Stimulated activated CD8-positive, alpha-beta memory T cell treated with anti-CD3 and anti-CD28 coated beads, Interleukin-4, amount 100 ng/mL, for 4 hours (primary cell): ENCODE measurements around the gene FHOD3.
"Not testable (repeated sequence)": the region's sequence is repeated elsewhere in the genome, so short reads cannot be mapped to it uniquely, and the experiment has no call there.

Experiments used
- DNase-seq, 2 donors: peaks; one replicate each; pipeline ENCODE4 v3.0.0-alpha.2; 2020; ENCODE audit warnings: low read depth in 2 of 2, low spot score in 1 of 2

FHOD3 gene

GRCh38 chr18:36762965-36763364 is 465.5 kb downstream of the FHOD3 start:
- not testable (repeated sequence) for DNase-seq

GRCh38 chr18:36766836-36767235 is 469.3 kb downstream of the FHOD3 start:
- DNase-seq: no peak

DNA sequence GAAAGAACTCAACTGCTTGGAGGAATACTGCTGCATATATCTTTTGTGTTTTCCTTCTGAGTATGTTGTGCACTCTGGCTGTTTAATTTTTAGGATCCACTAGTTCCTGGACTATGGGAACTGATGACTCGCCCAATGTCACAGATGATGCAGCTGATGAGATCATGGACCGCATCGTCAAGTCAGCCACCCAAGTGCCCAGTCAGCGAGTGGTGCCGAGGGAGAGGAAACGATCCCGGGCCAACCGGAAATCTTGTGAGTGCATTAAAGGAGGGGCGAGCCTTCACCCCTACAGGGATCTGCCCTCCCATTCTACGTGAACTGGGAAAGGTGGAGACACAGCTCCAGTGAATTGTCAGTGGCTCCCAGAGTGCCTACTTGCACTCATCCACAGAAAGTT is 471.7 kb downstream of the FHOD3 start:
- DNase-seq: no peak

DNA sequence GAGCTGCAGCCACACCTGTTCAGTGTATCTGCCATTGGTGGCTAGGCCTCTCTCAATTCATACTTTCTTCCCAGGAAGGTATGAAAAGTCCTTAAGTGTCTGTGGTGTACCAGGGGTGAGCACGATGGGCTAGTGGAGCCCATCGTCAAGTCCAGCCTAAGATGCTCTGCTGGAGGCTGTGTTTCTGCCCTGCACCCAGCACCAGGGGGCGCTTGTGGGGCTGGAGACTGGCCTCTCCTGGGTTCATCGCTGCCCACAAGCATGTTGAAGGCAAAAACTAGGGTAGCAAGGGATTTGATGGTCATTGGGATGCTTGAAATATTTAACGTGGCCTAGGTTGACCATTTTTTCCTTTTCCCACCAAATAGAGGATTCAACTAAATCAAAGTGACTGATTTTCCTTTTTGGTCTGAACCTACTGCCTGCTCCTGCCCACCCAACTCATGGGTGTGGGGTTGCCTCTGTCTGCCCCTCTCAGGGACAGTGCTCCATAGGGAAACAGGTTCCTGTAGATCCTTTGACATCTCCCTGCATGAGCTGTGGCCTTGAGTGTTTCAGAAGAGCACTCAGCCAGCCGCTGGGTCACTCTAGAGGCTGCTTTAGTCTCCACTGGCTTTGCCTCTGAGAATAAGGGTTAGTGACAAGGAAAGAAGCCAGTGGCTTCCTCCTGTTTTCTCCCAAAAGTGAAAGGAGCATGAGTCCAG is 472.2 kb downstream of the FHOD3 start:
- no peak for DNase-seq

DNA sequence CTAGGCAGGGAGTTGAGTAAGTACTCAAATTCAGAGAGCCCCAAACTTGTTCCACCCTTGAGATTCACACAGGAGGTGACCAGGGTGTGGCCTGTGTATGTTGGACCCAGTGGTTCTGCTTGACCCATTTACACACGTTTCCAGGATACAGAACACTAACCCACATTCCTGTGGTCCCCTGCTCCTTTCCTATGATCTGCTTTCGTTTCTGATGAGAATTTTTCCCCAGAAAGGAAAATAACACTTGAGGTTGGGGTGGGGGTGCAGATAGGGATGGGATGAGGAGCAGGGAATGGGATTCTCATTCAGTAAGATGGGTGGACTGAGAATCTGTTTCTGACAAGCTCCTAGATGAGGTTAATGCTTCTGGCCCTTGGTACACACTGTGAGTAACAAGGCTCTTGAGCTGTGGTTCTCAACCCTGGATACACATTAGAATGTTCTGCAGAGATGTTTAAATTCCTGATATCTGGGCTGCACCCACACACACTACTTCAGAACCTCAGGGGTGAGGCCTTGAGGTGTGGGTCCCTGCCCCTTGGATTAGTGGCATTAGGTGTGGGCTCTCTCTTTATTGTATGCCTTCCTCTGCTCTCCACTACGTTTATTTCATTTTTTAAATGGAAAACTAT is 472.9 kb downstream of the FHOD3 start:
- no peak for DNase-seq

DNA sequence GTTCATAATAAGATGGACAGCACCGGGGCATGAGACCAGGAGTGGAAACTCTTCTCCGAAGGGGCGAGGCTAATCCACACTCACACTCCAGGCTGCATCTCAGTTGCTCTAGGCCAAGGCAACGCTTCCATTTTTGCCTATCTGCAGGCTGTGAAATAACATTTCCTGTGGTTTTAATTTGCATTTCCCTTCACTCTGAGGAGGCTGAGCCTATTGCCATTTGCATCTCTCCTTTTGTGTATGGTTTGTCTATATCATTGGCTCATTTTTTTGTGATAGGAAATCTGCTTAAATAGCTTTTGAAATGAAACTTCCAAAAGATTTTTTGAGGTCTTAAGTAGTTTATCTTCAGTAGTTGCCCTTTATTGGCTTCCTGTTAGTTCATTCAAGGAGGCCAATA is 473.7 kb downstream of the FHOD3 start:
- DNase-seq: no peak

DNA sequence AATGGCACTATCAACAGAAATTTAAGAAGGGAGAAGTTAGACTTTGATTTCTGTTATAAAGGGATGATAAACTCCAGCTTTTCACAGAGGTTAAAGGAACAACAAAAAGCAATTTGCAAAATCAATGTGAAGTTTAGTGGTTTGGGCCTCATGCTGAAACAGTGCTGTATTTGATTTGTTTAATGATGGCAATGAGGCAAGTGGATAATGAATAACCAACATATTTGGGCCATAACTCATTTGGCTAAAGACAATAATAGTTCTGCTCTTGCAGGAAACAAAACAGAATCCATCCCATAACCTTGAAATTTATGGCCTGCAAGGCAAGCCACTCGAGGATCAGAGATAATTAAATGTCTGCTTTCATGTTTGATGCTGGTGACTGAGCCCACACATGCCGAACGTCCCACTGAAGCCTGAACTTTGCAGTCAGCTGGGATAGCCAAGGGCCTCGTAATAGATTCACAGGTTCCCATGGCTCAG is 474.8 kb downstream of the FHOD3 start:
- DNase-seq: no peak

- DNase-seq: no peak
These were observed 477.9 kb downstream of the FHOD3 start for GRCh38 chr18:36775396-36775795.

DNA sequence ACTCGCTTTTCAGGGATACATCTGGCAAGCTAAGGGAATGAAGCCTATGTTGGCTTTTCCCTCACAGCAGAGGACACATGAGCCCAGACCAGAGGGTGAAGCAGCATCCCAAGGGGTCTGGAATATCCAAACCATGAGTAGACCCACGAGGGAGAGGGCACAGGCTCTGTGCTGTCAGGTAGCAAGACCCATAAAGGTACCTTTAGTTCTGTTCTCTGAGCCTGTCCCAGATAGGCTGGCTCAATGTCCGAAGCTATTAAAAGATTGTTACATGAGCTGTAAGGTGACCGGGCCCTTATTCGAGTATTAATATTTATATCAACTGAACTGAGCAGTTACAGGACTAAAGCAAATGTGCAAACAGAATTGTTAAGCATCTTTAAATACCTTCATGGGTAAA is 479.1 kb downstream of the FHOD3 start:
- DNase-seq: no peak

DNA sequence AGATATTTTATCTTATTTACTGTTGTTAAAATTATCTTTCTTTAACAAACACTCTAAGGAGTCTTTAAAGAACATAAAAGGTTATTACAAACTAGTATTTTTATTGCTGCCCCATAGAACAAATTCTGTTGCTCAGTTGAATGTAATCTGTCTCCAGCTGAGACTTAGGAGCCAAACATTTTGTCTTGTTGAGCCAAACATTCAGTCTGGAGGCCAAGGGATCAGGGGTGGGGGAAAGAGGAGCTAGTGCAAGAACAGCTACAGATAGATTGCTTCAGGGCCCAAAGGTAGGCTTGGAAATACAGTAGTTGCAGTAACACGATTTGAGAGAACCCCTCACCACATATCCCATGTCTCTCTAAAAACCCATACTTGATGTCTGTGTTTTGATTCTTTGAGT is 480.1 kb downstream of the FHOD3 start:
- DNase-seq: no peak

- no peak for DNase-seq
These were observed 483.2 kb downstream of the FHOD3 start for GRCh38 chr18:36780748-36781147.

DNA sequence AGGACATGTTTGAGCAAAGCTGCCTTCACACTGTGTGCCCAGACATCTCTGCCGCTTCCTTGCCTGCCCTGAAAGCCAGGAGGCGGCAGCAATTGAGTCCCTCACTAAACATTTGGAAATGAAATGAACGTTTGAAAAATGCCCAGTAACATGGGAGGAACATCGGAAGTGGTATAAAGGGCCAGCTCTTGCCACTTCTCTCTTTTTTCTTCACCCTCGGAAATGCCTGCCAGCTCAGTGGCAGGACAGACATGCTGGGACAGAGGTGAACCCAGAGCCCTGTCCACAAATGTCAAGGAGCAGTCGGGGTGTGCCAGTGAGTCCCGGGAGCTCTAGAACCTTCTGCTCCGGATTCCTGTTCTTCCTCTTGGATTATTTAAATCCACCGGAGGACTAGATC is 485.2 kb downstream of the FHOD3 start:
- DNase-seq: no peak

DNA sequence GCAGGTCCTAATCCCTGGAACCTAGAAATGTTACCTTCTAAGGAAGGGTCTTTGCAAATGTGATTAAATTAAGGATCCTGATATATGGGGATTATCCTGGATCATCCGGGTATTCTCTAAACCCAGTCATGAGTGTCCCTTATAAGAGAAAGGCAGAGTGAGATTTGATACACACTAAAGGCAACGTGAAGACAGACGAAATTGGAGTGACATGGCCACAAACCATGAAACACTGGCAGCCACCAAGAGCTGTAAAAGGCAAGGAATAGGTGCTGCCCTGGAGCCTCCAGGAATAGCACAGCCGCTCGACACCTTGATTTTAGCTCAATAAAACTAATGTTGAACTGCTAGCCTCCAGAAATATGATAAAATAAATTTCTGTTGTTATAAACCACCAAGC is 486.3 kb downstream of the FHOD3 start:
- no peak for DNase-seq

DNA sequence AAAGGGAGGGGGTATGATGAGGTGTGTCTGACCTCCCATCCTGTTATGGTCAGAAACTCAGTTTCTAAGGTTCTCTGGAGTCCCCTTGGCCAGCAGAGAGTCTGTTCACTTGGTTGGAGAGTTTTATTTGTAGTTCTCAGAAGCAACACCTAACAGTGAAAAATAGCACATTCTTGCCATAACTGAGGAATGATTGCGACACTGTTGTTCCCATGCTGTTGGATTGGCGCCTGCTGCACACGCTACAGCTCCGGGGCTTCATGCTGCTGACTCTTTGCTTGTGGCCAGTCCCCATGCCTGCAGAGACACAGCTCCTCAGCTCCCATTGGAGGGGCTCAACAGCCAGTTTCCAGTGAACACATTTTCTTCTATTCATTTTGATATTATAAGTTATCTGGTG is 489.2 kb downstream of the FHOD3 start:
- no peak for DNase-seq

- DNase-seq: no peak
These were observed 495.2 kb downstream of the FHOD3 start for GRCh38 chr18:36792634-36793283.

DNA sequence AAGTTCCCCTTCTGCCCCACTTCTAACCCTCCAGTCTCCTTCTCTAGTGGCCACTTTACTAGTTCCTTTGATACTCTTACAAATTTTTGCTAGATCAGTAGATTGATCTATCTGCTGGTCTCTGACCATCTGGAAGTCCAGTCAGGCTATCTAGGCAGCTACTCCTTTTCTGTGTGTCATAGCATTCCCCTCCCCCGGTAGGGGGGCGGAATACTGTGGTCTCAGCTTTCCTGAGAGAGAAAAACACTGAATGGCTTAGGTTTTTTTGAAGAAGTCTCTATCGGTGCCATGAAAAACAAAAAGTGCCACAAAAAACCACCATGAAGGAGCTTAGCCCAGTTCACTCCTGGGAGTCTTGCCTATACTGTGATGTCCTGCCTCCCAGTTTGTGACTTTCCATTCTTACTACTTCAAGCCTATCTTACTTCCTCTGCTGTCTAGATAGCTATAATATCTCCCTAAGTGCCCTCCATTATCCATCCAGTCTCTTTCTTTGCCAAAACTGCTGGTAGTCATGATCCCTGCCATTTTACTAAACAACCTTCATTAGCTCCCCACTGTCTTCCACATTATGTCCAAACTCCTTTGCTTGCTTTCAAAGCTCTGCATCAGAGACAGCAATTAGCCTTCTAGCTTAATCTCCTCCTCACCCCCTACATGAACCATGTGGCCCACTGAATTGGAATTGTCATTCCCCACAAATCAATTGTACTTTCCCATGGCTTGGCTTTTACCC is 501.4 kb downstream of the FHOD3 start:
- no peak for DNase-seq

DNA sequence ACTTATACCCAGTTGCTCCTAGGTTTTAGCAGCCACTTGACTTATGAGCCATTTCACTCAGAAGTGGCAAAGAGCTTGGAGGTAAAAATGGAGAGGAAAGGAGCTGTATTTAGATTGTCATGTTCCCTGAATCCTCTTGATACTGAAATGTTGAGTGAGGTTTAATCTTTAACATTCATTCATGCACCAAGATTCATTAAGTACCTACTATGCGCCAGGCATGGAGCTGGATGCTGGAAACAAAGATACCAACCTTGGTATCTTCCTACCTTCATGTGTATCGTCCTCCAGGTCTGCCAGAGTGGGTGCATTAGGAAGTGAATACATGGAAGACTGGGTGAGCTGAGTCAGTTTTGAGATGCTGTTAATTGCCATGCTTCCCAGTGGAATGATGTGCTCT is 507.6 kb downstream of the FHOD3 start:
- DNase-seq: no peak

DNA sequence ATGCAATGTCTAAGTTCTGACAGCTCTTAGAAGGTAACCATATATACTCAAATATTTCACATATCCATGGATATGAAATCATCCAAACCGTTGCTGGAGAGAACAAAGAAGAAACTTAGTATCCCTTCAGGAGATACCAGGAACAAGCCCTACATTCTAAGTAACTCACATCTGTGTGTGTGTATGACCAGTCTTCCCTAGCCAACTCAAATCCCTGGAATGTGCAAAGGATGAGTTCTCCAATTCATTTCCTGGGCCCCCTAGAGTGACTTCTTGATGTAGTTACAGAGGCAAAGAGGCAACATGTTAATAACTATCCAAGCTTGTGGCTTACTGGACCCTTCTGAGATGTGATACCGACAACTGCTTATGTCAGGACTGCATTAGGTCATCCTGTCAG is 511.2 kb downstream of the FHOD3 start:
- DNase-seq: no peak

- no peak for DNase-seq
These were observed 512.3 kb downstream of the FHOD3 start for GRCh38 chr18:36809590-36810381.

GRCh38 chr18:36811430-36811829 is 513.9 kb downstream of the FHOD3 start:
- DNase-seq: no peak

DNA sequence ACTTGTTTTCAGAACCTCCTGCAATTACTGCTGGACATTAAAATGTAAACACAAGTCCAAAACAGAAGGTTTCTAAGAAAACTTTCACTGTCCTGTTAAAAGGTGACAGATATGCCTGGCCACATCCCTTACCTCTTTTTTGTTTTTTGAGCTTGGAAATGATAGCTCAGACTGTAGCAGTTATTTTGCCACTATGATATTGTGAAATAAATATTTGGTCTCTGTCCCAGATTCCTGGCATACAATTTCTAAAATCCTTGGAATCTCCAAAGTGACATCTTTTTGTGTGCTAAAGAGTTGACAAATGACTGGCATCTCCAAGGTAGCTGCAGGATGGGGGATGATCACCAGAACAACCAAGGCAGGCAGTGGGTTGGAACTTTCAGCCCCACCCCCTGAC is 514.4 kb downstream of the FHOD3 start:
- no peak for DNase-seq
